Liver (tissue), 9 donors: ENCODE measurements around the gene MEOX2. TPM values are rescaled to one million over a fixed set of nuclear protein-coding genes. Genes with fewer than 3 reads are reported as not detected.

ENCODE experiments used
- DNase-seq: peaks from one replicate; pipeline ENCODE4 v3.0.0-alpha.2; 2017; ENCODE audit warnings: low spot score
- H3K27ac ChIP-seq, 2 donors: one replicate each; pipeline ENCODE4 v1.7.0; 2013; ENCODE audit warnings: inconsistent platforms in 2 of 2, low read length in 2 of 2, control low read depth in 1 of 2, low read depth in 1 of 2, mild to moderate bottlenecking in 1 of 2
- H3K27me3 ChIP-seq, 4 donors: one replicate each; pipeline versions ENCODE4 v1.6.1 to v1.7.0; 2013; ENCODE audit warnings: low read length in 3 of 4, inconsistent platforms in 1 of 4, mild to moderate bottlenecking in 1 of 4, moderate library complexity in 1 of 4; ENCODE audit not compliant: control insufficient read depth in 4 of 4, insufficient read depth in 4 of 4
- H3K36me3 ChIP-seq, 4 donors: one replicate each; pipeline versions ENCODE4 v1.6.1 to v1.7.0; 2013; ENCODE audit warnings: low read length in 3 of 4, mild to moderate bottlenecking in 3 of 4, low read depth in 1 of 4, moderate library complexity in 1 of 4; ENCODE audit not compliant: control insufficient read depth in 4 of 4, insufficient read depth in 3 of 4
- H3K4me1 ChIP-seq, 4 donors: one replicate each; pipeline versions ENCODE4 v1.6.1 to v1.7.0; 2013; ENCODE audit warnings: low read length in 3 of 4, mild to moderate bottlenecking in 3 of 4, moderate library complexity in 1 of 4; ENCODE audit not compliant: control insufficient read depth in 4 of 4, insufficient read depth in 4 of 4
- H3K4me3 ChIP-seq, 3 donors: one replicate each; pipeline versions ENCODE4 v1.6.1 to v1.7.0; 2013; ENCODE audit warnings: low read length in 3 of 3, control low read depth in 1 of 3, low read depth in 1 of 3, mild to moderate bottlenecking in 1 of 3
- H3K9ac ChIP-seq, 2 donors: one replicate each; pipeline ENCODE4 v1.7.0; 2013; ENCODE audit warnings: low read length in 2 of 2, mild to moderate bottlenecking in 2 of 2, moderate library complexity in 2 of 2, control low read depth in 1 of 2, low read depth in 1 of 2
- H3K9me3 ChIP-seq, 4 donors: one replicate each; pipeline versions ENCODE4 v1.6.1 to v1.7.0; 2013; ENCODE audit warnings: low read length in 3 of 4; ENCODE audit not compliant: control insufficient read depth in 4 of 4
- EGR1 ChIP-seq, 2 donors: IDR thresholded peaks; 2 replicates each; pipeline ENCODE4 v1.6.1; 2016 to 2018; ENCODE audit warnings: antibody characterized with exemption in 2 of 2, low read depth in 2 of 2
- FOXA1 ChIP-seq: IDR thresholded peaks from 2 replicates; pipeline ENCODE4 v1.6.1; 2016; ENCODE audit warnings: antibody characterized with exemption
- FOXA2 ChIP-seq: IDR thresholded peaks from 2 replicates; pipeline ENCODE4 v1.6.1; 2016; ENCODE audit warnings: antibody characterized with exemption
- GABPA ChIP-seq, 2 donors: IDR thresholded peaks in 1 of 2; conservative IDR thresholded peaks in 1 of 2; 2 replicates each; pipeline ENCODE4 v1.6.1; 2016; ENCODE audit warnings: antibody characterized with exemption in 2 of 2, mild to moderate bottlenecking in 1 of 2, moderate library complexity in 1 of 2
- HNF4A ChIP-seq, 2 donors: conservative IDR thresholded peaks; 2 replicates each; pipeline ENCODE4 v1.6.1; 2016; ENCODE audit warnings: antibody characterized with exemption in 2 of 2, mild to moderate bottlenecking in 2 of 2
- HNF4G ChIP-seq: IDR thresholded peaks from 2 replicates; pipeline ENCODE4 v1.6.1; 2016; ENCODE audit warnings: antibody characterized with exemption
- JUND ChIP-seq, 2 donors: IDR thresholded peaks; 2 replicates each; pipeline ENCODE4 v1.6.1; 2016; ENCODE audit warnings: antibody characterized with exemption in 2 of 2
- RAD21 ChIP-seq, 2 donors: IDR thresholded peaks; 2 replicates each; pipeline ENCODE4 v1.6.1; 2016; ENCODE audit warnings: antibody characterized with exemption in 2 of 2, mild to moderate bottlenecking in 2 of 2
- RXRA ChIP-seq, 2 donors: IDR thresholded peaks; 2 replicates each; pipeline ENCODE4 v1.6.1; 2017 to 2018; ENCODE audit warnings: antibody characterized with exemption in 2 of 2, mild to moderate bottlenecking in 1 of 2
- SP1 ChIP-seq: IDR thresholded peaks from 2 replicates; pipeline ENCODE4 v1.6.1; 2018; ENCODE audit warnings: antibody characterized with exemption, mild to moderate bottlenecking
- TAF1 ChIP-seq: conservative IDR thresholded peaks from 2 replicates; pipeline ENCODE4 v1.6.1; 2016; ENCODE audit warnings: antibody characterized with exemption, mild to moderate bottlenecking
- YY1 ChIP-seq: IDR thresholded peaks from 2 replicates; pipeline ENCODE4 v1.6.1; 2016; ENCODE audit warnings: antibody characterized with exemption, mild to moderate bottlenecking
- WGBS: extraction: QIAGEN DNeasy Blood & Tissue Kit; methylation state at CpG from one replicate; pipeline ENCODE4 v1.1.7; 2013; 5-methylcytosine and 5-hydroxymethylcytosine counted together
- polyA plus RNA-seq, 2 donors: library from polyadenylated mRNA; stranded (reverse) in 1 of 2; unstranded in 1 of 2; fragments of 200-250 nt in 1 of 2; fragments of >200 nt in 1 of 2; fragmentation: Nextera tagmentation in 1 of 2; extraction: Ambion mirVana in 1 of 2; gene quantifications; one replicate each; pipeline versions ENCODE4 v1.2.1 to v1.2.3, GENCODE V29; 2013 to 2015
- total RNA-seq, 2 donors: library from RNA; depleted of rRNA; stranded (reverse); fragments of >200 nt; gene quantifications; one replicate each; pipeline ENCODE4 v1.2.3, GENCODE V29; 2014
- TF ChIP-seq, protein P1 (sequence below): IDR thresholded peaks from 2 replicates; pipeline ENCODE4 v1.6.1; 2016; ENCODE audit warnings: antibody characterized with exemption
- TF ChIP-seq, protein P2 (sequence below): IDR thresholded peaks from 2 replicates; pipeline ENCODE4 v1.6.1; 2016; ENCODE audit warnings: antibody characterized with exemption, mild to moderate bottlenecking
- TF ChIP-seq, protein P3 (sequence below): IDR thresholded peaks from 2 replicates; pipeline ENCODE4 v1.6.1; 2016; ENCODE audit warnings: antibody characterized with exemption
- TF ChIP-seq, protein P4 (sequence below): IDR thresholded peaks from 2 replicates; pipeline ENCODE4 v1.6.1; 2016; ENCODE audit warnings: antibody characterized with exemption
- TF ChIP-seq, protein P5 (sequence below): fragments of 150-350 bp; IDR thresholded peaks from 2 replicates; pipeline ENCODE4 v1.5.1; 2017; ENCODE audit warnings: improper control_type of control experiment, low read depth, low read length; ENCODE audit not compliant: missing input control
- donor health status: healthy.
- donor health status: healthy.
- donor health status: healthy.
- donor health status: healthy.
- donor health status: healthy.

Gene MEOX2
- total and polyA plus RNA-seq, 4 donors, result 0.32 to 0.70 (median 0.47) TPM

DNA sequence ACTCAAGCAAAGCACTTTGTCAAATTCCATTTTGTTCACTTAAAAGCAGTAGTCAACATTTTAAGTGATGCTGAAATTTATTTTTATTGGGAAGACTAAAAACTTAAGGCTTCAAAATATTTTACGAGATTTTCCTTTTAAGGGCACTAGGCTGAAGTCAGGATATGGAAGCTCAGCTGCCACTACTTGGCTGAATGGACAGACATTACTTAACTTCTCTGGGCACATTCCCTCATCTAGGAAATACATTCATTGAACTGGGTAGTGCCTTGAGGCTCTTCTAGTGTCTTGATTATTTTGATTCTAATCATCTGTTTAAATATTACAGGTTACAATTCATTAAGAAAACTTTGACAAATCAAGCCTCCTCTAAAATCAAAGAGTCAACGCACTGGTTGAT is 11.1 kb downstream of the MEOX2 start:
- no peak for DNase-seq
- no peak for TF ChIP-seq RAD21 (IDR thresholded peaks at IDR 0.05)
- TF ChIP-seq, protein P1, sequence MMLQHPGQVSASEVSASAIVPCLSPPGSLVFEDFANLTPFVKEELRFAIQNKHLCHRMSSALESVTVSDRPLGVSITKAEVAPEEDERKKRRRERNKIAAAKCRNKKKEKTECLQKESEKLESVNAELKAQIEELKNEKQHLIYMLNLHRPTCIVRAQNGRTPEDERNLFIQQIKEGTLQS, result no peak
- no peak for TF ChIP-seq FOXA2
- TF ChIP-seq, protein P2, sequence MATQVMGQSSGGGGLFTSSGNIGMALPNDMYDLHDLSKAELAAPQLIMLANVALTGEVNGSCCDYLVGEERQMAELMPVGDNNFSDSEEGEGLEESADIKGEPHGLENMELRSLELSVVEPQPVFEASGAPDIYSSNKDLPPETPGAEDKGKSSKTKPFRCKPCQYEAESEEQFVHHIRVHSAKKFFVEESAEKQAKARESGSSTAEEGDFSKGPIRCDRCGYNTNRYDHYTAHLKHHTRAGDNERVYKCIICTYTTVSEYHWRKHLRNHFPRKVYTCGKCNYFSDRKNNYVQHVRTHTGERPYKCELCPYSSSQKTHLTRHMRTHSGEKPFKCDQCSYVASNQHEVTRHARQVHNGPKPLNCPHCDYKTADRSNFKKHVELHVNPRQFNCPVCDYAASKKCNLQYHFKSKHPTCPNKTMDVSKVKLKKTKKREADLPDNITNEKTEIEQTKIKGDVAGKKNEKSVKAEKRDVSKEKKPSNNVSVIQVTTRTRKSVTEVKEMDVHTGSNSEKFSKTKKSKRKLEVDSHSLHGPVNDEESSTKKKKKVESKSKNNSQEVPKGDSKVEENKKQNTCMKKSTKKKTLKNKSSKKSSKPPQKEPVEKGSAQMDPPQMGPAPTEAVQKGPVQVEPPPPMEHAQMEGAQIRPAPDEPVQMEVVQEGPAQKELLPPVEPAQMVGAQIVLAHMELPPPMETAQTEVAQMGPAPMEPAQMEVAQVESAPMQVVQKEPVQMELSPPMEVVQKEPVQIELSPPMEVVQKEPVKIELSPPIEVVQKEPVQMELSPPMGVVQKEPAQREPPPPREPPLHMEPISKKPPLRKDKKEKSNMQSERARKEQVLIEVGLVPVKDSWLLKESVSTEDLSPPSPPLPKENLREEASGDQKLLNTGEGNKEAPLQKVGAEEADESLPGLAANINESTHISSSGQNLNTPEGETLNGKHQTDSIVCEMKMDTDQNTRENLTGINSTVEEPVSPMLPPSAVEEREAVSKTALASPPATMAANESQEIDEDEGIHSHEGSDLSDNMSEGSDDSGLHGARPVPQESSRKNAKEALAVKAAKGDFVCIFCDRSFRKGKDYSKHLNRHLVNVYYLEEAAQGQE, result no peak
- no peak for TF ChIP-seq HNF4A (conservative IDR thresholded peaks at IDR 0.05)
- TF ChIP-seq GABPA (IDR thresholded peaks at IDR 0.05 in 1 of 2, conservative IDR thresholded peaks at IDR 0.05 in 1 of 2), result no peak
- TF ChIP-seq, protein P3, sequence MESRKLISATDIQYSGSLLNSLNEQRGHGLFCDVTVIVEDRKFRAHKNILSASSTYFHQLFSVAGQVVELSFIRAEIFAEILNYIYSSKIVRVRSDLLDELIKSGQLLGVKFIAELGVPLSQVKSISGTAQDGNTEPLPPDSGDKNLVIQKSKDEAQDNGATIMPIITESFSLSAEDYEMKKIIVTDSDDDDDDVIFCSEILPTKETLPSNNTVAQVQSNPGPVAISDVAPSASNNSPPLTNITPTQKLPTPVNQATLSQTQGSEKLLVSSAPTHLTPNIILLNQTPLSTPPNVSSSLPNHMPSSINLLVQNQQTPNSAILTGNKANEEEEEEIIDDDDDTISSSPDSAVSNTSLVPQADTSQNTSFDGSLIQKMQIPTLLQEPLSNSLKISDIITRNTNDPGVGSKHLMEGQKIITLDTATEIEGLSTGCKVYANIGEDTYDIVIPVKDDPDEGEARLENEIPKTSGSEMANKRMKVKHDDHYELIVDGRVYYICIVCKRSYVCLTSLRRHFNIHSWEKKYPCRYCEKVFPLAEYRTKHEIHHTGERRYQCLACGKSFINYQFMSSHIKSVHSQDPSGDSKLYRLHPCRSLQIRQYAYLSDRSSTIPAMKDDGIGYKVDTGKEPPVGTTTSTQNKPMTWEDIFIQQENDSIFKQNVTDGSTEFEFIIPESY, result no peak
- no peak for TF ChIP-seq TAF1
- 99% methylated on average over 2 of the region's 2 CpGs for WGBS

DNA sequence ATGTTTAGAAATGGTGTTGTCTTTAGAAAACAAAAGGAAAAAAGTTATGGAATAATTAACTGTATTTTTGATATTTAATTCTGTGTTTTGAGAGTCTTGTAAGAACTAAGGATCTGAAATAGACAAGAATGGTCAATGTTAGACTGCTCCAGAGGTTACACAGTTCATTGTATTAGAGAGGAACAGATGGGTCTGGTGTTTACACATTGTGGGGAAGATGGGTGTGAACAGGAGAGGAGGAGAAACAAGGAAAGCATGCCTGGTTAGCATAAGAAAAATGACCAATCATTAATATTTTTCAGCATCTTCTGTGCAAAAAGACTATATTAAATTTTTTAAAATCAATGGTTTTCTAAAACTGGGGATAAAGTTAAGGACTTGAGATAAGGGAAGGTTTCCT is 11.9 kb downstream of the MEOX2 start:
- Histone ChIP-seq H3K4me1 (no peaks in the 10 kb centered on the region), H3K9ac (no peak overlapping the region), H3K36me3 (no peaks in the 10 kb centered on the region), H3K4me3 (no peak overlapping the region), H3K27me3 (no peaks in the 10 kb centered on the region), H3K9me3 (no peaks in the 10 kb centered on the region), H3K27ac (no peak overlapping the region)
- DNase-seq, result no peak
- TF ChIP-seq, protein P1, result no peak
- TF ChIP-seq SP1 (no peak), TAF1 (no peak), JUND (IDR thresholded peaks at IDR 0.05) (no peak), FOXA2 (no peak), HNF4A (conservative IDR thresholded peaks at IDR 0.05) (no peak), RAD21 (IDR thresholded peaks at IDR 0.05) (no peak), EGR1 (IDR thresholded peaks at IDR 0.05; ENCODE audit: low read depth in 2 of 2) (no peak), YY1 (no peak), FOXA1 (no peak), RXRA (IDR thresholded peaks at IDR 0.05) (no peak), HNF4G (no peak)
- TF ChIP-seq, protein P4, sequence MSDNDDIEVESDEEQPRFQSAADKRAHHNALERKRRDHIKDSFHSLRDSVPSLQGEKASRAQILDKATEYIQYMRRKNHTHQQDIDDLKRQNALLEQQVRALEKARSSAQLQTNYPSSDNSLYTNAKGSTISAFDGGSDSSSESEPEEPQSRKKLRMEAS, result no peak
- TF ChIP-seq, protein P3, result no peak
- TF ChIP-seq, protein P5, sequence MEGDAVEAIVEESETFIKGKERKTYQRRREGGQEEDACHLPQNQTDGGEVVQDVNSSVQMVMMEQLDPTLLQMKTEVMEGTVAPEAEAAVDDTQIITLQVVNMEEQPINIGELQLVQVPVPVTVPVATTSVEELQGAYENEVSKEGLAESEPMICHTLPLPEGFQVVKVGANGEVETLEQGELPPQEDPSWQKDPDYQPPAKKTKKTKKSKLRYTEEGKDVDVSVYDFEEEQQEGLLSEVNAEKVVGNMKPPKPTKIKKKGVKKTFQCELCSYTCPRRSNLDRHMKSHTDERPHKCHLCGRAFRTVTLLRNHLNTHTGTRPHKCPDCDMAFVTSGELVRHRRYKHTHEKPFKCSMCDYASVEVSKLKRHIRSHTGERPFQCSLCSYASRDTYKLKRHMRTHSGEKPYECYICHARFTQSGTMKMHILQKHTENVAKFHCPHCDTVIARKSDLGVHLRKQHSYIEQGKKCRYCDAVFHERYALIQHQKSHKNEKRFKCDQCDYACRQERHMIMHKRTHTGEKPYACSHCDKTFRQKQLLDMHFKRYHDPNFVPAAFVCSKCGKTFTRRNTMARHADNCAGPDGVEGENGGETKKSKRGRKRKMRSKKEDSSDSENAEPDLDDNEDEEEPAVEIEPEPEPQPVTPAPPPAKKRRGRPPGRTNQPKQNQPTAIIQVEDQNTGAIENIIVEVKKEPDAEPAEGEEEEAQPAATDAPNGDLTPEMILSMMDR, result no peak

More for the DNA sequence above, 11.1 kb downstream of the MEOX2 start:
- Histone ChIP-seq H3K36me3 (no peaks in the 10 kb centered on the region), H3K4me1 (no peaks in the 10 kb centered on the region), H3K9ac (no peak overlapping the region), H3K9me3 (no peaks in the 10 kb centered on the region), H3K27me3 (no peaks in the 10 kb centered on the region), H3K4me3 (no peak overlapping the region), H3K27ac (no peak overlapping the region)
